GM12878 (cell line): ENCODE results near the gene SCARB1. TPM values are rescaled to one million over a fixed set of nuclear protein-coding genes. Genes with fewer than 3 reads are reported as not detected.

ENCODE experiments used
- BMI1 ChIP-seq: fragments of 450-650 bp; IDR thresholded peaks from 2 replicates; pipeline ENCODE4 v1.6.1; 2016; ENCODE audit warnings: mild to moderate bottlenecking, moderate library complexity, borderline replicate concordance
- CBX3 ChIP-seq: fragments of 200-600 bp; sonication (generic); IDR thresholded peaks from 2 replicates; pipeline ENCODE4 v1.6.1; 2016; ENCODE audit warnings: low read depth, borderline replicate concordance
- CEBPB ChIP-seq, 2 experiments: fragments of 150-350 bp in 1 of 2; IDR thresholded peaks; 2 replicates each; pipeline ENCODE4 v1.6.1; 2012 to 2014; ENCODE audit warnings: low read depth in 2 of 2, low read length in 2 of 2, borderline replicate concordance in 1 of 2, inconsistent platforms in 1 of 2
- CHD2 ChIP-seq: IDR thresholded peaks from 2 replicates; pipeline ENCODE4 v1.6.1; 2011; ENCODE audit warnings: low read depth, low read length, improper control_type of control experiment, borderline replicate concordance
- CHD4 ChIP-seq: fragments of 200-600 bp; sonication (generic); IDR thresholded peaks from 2 replicates; pipeline ENCODE4 v1.6.1; 2016; ENCODE audit warnings: mild to moderate bottlenecking
- CUX1 ChIP-seq: IDR thresholded peaks from 2 replicates; pipeline ENCODE4 v1.6.1; 2012; ENCODE audit warnings: improper control_type of control experiment, low read depth, low read length; ENCODE audit not compliant: insufficient replicate concordance
- MAX ChIP-seq: IDR thresholded peaks from 2 replicates; pipeline ENCODE4 v1.6.1; 2012; ENCODE audit warnings: low read depth, low read length, improper control_type of control experiment
- MLLT1 ChIP-seq: fragments of 450-650 bp; IDR thresholded peaks from 2 replicates; pipeline ENCODE4 v1.6.1; 2016; ENCODE audit warnings: mild to moderate bottlenecking
- NFIC ChIP-seq: IDR thresholded peaks from 2 replicates; pipeline ENCODE4 v1.6.1; 2012; ENCODE audit warnings: low read depth, mild to moderate bottlenecking, inconsistent platforms, low read length, moderate library complexity
- PRDM15 ChIP-seq: fragments of 450-650 bp; formaldehyde crosslinking; IDR thresholded peaks from 2 replicates; pipeline ENCODE4 v1.4.0; 2020; ENCODE audit warnings: mild to moderate bottlenecking, moderate library complexity
- RAD21 ChIP-seq: IDR thresholded peaks from 2 replicates; pipeline ENCODE4 v1.6.1; 2011; ENCODE audit warnings: mild to moderate bottlenecking, low read depth, low read length, moderate library complexity; ENCODE audit not compliant: insufficient read depth
- SP1 ChIP-seq: IDR thresholded peaks from one replicate; pipeline ENCODE4 v1.6.1; 2011; ENCODE audit warnings: low read depth, low read length
- YBX1 ChIP-seq: fragments of 450-650 bp; IDR thresholded peaks from 2 replicates; pipeline ENCODE4 v1.6.1; 2016; ENCODE audit warnings: antibody characterized with exemption
- ZSCAN29 ChIP-seq: fragments of 450-650 bp; IDR thresholded peaks from 2 replicates; pipeline ENCODE4 v1.6.1; 2017; ENCODE audit warnings: mild to moderate bottlenecking, moderate library complexity
- polyA plus RNA-seq, 11 experiments: library from polyadenylated mRNA; depleted of rRNA in 4 of 11; unstranded in 6 of 11; stranded (reverse) in 5 of 11; fragments of >200 nt; fragmentation: Nextera tagmentation in 4 of 11; fragmentation: Illumina TruSeq in 1 of 11; extraction: Ambion mirVana in 4 of 11; extraction: Trizol in 1 of 11; gene quantifications; 1 replicate in 1 of 11; 2 replicates in 10 of 11; pipeline versions ENCODE4 v1.2.1 to v1.2.3, GENCODE V29; 2011 to 2016; ENCODE audit warnings: inconsistent platforms in 2 of 11, missing spikeins in 2 of 11, low read depth in 1 of 11
- total RNA-seq, 4 experiments: library from RNA; depleted of rRNA in 3 of 4; stranded (reverse); fragments of >200 nt in 3 of 4; fragmentation: Illumina TruSeq in 1 of 4; extraction: Trizol in 1 of 4; gene quantifications; 2 replicates each; pipeline versions ENCODE4 v1.2.1 to v1.2.3, GENCODE V29; 2013 to 2021

Gene SCARB1
- total and polyA plus RNA-seq, 10 of the 15 experiments (the other 5 are each of a cell fraction or from before 2014, with no cell fraction given) = 0.34 to 104 (median 63.1) TPM

- TF ChIP-seq CUX1 = no peak
- no peak for TF ChIP-seq PRDM15 (CRISPR knock-in tag)
- TF ChIP-seq CHD4 = no peak
- no peak for TF ChIP-seq RAD21
- TF ChIP-seq ZSCAN29 = no peak
- TF ChIP-seq MAX = no peak
- no peak for TF ChIP-seq CEBPB (IDR thresholded peaks at IDR 0.05; ENCODE audit: borderline replicate concordance in 1 of 2, low read depth in 2 of 2, low read length in 2 of 2)
- no peak for TF ChIP-seq CBX3
- no peak for TF ChIP-seq YBX1
- no peak for TF ChIP-seq NFIC
- TF ChIP-seq CHD2 = no peak
- TF ChIP-seq MLLT1 = no peak
- TF ChIP-seq SP1 = no peak
- no peak for TF ChIP-seq BMI1
Observed at GRCh38 chr12:124829008-124829707, 34.5 kb downstream of the SCARB1 start (continued).
